ENCODE results near the gene CEP97.
"Not testable (repeated sequence)": the region's sequence is repeated elsewhere in the genome, so short reads cannot be mapped to it uniquely, and the experiment has no call there.

CEP97 gene

DNA sequence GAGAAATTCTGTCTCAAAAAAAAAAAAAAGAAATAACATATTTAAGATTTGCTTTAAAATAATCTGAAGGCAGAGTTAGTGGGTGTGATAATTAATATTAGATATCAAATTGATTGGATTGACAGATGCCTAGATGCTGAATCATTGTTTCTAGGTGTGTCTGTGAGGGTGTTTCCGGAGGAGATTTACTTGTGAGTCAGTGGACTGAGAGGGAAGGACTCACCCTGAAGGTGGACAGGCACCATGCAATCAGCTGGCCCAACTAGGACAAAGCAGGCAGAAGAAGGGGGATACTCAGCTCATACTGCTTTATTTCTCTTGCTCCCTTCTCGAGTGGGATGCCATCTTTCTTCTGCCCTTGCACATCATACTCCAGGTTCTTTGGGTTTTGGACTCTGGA is 21.2 kb upstream of the CEP97 start:
- DNase-seq (ENCODE audit: low spot score), result no peak

DNA sequence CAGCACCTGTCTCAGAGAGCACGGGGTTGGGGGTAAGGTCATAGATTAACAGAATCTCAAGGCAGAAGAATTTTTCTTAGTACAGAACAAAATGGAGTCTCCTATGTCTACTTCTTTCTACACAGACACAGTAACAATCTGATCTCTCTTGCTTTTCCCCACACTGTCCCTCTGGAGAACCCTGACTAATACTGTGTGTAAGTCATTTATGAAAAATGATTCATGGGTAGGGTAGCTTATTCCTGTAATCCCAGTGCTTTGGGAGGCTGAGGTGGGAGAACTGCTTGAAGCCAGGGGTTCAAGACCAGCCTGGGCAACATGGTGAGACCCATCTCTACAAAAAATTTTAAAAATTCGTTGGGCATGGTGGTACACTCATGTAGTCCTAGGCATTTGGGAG is 19.8 kb upstream of the CEP97 start:
- DNase-seq (ENCODE audit: low spot score), result not testable (repeated sequence)

DNA sequence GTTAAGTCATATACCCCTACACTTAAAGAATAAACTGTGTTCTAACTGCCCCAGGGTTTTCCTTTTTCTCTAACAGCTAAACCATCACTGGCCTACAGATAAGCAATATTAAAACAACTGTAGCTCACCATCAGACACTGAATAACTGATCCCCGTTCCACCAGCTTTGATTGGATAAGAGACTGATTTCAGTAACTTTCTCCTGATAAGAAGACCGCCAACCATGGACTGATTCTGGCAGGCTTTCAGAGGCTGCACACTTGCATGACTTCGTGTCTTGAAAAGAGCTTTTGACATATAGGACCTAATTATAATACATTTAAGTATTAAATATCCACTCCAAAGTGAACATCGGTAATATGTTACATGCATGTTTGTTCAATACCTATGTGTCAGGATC is 15.3 kb upstream of the CEP97 start:
- DNase-seq (ENCODE audit: low spot score), result no peak

DNA sequence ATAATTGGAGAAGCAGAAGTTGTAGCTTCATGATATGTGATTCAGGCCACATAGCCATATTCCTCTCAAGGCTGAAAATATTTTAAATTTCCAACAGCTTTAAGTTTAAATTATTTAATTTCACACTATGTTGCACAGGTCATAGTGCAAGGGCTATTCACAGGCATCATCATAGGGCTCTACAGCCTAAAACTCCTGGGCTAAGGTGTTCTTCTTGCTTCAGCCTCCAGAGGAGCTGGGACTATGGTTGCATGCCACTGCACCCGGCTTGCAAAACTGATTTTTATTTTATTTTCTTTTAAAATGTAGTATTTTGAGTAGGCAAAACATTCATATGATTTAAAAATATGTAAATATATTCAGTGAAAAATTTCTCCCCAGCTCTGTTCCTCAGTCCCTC is 6.0 kb upstream of the CEP97 start:
- DNase-seq (ENCODE audit: low spot score), result no peak

DNA sequence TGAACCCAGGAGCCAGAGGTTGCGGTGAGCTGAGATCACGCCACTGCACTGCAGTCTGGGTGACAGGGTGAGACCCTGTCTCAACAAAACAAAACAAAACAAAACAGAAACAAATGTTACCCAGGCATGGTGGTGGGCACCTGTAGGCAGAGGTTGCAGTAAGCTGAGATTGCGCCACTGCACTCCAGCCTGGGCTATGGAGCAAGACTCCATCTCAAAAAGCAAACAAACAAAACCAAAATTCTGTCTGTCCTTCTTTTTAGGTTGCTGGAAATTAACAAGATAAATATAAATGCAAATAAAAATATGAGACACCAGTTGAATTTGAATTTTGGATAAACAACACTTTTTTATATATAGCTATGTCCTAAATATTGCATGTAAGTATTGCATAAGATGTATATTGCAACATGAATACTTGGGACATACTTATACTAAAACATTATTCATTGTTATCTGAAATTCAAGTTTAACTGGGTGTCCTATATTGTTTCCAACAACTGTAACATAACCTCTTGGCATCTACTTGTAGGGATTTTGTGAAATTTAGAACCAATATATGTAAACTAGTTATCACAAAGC is 4.7 kb upstream of the CEP97 start:
- no peak for DNase-seq (ENCODE audit: low spot score)

DNA sequence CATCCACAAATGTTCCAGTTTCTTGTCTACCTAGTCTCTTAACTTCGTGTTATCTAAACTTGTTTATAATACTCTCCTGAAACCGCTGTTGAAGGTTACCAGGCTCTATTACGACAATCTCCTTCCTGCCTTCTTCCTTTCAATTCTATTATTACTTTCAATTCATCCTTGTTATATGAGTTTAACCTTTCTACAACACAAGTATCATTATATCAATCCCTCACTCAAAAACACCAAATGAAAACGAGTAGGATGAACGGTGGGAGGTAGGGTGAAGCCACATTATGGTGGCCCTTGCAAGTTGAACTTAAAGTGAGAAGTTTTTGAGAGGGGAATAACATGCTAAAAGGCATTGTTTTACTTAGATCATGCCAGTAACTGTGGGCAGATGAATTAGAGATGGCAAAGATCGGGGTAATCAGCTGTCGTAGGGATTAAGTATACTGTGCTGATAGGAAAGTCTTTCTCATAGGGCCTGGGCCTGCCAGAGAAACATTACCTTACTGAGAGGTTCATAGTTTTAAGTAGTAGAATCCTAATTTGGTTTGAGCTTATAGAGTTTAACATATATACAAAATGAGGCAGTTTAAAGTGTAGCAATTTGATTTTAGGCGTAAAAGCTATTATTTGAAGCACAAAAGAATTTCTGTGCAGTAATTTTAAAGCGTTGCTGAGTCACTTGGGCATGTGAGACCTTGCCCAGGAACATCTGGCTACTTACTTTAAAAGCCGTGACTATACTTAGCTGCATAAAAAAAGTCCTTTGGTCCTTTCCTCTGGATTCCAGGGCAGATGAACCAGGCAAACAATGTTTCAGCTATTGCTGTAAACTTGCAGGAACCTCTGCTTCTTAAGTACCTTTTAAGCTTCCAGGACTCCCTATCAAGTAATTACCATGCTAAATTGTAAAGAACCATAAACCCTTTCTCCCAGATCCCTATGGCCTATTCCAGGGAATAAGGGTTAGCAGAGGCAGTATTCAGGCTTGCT is 3.3 kb upstream of the CEP97 start:
- peak; percentile 41 for DNase-seq (ENCODE audit: low spot score)

DNA sequence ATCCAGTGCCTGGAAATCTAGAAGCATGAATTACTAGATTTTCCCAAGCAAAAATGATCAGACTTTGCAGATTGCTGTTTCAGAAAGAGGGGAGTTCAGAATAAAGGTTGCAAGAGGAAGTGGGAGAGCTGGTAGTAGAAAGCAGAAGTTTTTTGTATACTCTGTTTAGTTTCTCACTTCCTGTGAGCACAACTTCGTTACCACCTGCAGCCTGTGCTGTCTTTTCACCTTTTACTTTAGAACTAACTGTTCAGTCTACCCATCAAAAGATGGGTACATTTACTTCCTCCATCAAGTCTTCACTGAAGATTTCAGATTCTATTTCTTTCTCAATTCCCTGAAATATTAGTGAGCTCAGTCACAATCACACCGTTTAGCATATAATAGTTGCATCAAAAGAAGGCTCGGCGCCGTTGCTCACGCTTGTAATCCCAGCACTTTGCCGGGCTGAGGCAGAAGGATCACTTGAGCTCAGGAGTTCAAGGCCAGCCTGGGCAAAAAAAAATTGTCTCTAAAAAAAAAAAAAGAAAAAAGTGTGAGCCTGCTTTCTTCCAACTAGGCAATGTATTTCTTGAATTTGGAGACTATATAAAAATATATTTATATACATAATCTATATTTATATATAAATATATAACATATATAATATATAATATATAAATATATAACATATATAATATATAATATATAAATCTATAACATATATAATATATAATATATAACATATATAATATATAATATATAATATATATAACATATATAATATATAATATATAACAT is 1.8 kb upstream of the CEP97 start:
- no peak for DNase-seq (ENCODE audit: low spot score)

DNA sequence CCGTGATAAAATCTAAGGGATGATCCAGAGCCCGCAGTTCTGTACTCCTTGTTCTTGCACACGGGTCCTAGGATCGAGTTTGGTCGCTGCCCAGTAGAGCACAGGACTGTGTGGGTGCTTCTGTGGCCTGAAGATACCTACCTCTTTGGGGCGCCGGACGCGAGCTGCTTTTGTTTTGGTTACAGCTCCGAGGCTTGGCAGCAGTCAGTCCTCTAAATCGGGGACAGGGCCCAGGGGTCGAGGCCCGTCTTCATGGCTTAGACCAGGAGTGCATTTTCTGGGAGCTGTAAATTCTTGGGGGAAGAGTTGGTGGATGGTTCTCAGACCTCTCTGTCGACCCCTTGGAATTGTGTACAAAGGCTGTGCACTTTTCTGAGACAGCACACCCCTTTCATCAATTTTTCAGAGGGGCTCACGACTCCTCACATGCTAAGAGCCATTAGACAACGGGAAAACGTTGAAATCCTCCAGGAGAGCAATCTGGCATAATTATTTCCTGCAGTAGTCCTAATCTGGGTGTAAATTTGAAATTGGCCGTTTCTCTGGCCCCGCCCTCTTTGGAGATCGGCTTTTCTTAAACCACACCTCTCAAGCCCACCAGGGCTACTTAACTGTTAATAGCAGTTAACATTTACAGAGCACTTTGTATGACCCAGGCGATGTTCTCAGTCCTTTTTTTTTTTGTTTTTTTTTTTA is 928 bp downstream of the CEP97 start:
- DNase-seq (ENCODE audit: low spot score), result peak; percentile 41

DNA sequence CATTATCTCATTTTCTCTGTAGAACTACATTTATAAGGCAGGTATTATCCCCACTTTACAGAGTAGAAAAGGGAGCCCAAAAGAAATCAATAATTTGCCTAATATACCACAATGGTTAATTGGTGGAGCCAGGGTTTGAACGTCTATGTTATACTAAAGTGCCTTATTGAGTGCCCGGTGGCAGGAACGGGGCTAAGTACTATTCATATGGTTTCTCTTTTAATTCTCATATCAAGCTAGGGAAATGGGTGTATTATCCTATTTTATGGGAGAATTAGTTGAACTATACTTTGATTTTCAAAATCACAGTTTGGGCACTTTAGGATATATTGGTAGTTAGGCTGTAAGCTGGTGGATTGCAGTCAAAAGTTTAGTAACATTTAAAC is 1.5 kb downstream of the CEP97 start:
- DNase-seq (ENCODE audit: low spot score), result no peak

DNA sequence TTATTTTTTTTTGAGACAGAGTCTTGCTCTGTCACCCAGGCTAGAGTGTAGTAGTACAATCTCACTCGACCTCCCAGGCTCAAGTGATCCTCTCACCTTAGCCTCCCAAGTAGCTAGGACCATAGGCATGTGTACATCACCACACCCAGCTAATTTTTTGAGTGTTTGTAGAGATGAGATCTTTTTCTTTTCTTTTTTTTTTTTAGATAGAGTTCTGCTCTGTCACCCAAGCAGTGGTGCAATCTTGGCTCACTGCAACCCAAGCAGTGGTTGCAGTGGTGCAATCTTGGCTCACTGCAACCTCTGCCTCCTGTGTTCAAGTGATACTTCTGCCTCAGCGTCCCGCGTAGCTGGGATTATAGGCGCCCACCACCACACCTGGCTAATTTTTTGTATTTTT is 5.2 kb downstream of the CEP97 start:
- DNase-seq (ENCODE audit: low spot score), result no peak

DNA sequence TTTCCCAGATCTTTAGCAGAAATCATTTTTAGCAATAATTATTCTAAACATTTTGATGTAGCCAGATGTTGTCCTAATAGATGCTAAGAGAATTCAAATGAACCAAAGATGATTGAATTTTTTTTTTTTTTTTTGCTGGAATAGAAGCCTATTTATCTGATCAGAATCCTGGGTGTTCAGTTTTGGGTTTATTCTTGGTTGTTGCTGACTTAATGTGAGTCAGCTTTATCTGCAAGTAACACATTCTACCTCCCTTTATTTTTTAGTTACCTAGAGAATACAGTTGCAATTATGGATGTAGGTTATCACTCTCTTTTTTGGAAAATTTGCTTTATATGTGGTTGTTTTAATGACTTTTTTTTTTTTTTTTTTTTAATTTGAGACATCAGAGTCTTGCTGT is 6.4 kb downstream of the CEP97 start:
- no peak for DNase-seq (ENCODE audit: low spot score)

DNA sequence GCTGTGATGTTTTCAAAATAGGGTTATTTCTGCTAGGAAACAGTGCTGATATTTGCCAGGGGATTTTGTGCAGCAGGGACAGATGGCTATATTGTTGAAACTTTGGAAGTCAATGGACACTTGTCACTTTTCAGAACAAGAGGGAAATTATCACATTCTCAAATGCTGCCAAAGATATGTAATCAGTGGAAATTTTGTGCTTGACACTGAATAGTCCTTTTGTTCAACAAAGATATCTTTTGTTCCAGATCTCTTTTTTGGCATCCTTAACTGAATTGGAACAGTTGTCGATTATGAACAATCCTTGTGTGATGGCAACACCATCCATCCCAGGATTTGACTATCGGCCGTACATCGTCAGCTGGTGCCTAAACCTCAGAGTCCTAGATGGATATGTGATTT is 7.8 kb downstream of the CEP97 start:
- DNase-seq (ENCODE audit: low spot score), result no peak

DNA sequence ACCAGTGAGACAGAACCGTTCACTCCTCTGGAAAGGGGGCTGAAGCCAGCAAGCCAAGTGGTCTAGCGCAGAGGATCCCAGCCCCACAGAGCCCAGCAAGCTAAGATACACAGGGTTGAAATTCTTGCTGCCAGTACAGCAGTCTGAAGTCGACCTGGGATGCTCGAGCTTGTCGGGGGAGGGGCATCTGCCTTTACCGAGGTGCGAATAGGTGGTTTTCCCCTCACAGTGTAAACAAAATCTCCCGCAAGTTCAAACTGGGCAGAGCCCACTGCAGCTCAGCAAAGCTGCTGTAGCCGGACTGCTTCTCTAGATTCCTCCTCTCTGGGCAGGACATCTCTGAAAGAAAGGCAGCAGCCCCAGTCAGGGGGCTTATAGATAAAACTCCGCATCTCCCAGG is 11.4 kb downstream of the CEP97 start:
- DNase-seq (ENCODE audit: low spot score), result no peak

DNA sequence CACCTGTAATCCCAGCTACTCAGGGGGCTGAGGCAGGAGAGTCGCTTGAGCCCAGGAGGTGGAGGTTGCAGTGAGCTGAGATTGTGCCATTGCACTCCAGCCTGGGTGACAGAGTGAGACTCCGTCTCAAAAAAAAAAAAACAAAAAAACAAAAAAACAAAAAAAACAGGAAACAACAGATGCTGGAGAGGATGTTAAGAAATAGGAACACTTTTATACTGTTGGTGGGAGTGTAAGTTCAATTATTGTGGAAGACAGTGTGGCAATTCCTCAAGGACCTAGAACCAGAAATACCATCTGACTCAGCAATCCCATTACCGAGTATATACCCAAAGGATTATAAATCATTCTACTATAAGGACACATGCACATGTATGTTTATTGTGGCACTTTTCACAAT is 17.5 kb downstream of the CEP97 start:
- not testable (repeated sequence) for DNase-seq (ENCODE audit: low spot score)

DNA sequence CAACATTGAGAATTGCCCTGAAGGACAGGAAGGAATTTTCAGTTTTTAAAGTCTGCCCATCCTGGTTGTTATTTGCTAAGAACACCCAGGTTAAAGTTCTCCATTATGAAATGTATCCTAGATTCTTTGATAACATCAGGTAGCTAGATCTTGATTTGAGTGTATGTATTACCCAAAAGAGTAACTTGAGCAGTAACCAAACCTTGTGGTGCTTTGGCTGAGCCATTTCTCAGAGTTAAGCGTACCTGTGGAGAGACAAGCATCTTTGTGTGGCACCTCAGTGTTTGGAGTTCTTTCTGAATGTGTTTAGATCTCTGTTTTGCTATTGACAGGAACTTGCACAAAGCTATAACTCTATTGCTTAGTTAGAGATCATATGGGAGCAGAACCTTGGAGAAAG is 20.4 kb downstream of the CEP97 start:
- no peak for DNase-seq (ENCODE audit: low spot score)

DNA sequence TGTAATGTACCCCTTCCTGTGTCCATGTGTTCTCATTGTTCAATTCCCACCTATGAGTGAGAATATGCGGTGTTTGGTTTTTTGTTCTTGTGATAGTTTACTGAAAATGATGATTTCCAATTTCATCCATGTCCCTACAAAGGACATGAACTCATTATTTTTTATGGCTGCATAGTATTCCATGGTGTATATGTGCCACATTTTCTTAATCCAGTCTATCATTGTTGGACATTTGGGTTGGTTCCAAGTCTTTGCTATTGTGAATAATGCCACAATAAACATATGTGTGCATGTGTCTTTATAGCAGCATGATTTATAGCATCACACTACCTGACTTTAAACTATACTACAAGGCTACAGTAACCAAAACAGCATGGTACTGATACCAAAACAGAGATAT is 21.5 kb downstream of the CEP97 start:
- DNase-seq (ENCODE audit: low spot score), result not testable (repeated sequence)

DNA sequence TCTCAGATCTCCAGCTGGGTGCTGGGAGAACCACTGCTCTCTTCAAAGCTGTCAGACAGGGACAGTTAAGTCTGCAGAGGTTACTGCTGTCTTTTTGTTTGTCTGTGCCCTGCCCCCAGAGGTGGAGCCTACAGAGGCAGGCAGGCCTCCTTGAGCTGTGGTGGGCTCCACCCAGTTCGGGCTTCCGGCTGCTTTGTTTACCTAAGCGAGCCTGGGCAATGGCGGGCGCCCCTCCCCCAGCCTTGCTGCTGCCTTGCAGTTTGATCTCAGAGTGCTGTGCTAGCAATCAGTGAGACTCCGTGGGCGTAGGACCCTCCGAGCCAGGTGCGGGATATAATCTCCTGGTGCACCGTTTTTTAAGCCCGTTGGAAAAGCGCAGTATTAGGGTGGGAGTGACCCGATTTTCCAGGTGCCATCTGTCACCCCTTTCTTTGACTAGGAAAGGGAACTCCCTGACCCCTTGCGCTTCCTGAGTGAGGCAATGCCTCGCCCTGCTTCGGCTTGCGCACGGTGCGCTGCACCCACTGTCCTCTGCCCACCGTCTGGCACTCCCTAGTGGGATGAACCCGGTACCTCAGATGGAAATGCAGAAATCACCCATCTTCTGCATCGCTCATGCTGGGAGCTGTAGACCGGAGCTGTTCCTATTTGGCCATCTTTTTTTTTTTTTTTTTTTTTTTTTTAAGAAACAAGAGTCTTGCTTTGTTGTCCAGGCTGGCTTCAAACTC is 29.1 kb downstream of the CEP97 start:
- DNase-seq (ENCODE audit: low spot score), result not testable (repeated sequence)

DNA sequence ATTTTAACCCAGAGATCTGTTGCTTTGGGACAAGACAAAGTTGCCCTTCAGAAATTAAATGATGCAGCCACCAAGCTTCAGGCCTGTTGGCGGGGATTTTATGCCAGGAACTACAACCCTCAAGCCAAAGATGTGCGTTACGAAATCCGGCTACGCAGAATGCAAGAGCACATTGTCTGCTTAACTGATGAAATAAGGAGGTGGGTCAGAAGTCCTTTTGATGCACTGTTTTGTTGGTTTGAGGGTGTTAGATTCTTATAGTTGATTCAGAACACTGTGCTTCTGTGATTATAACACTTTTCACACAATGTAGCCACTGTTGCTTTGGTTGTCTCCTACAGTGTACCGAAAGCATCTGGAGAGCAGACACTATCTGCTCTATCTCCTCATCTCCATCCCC is 33.8 kb downstream of the CEP97 start:
- no peak for DNase-seq (ENCODE audit: low spot score)

DNA sequence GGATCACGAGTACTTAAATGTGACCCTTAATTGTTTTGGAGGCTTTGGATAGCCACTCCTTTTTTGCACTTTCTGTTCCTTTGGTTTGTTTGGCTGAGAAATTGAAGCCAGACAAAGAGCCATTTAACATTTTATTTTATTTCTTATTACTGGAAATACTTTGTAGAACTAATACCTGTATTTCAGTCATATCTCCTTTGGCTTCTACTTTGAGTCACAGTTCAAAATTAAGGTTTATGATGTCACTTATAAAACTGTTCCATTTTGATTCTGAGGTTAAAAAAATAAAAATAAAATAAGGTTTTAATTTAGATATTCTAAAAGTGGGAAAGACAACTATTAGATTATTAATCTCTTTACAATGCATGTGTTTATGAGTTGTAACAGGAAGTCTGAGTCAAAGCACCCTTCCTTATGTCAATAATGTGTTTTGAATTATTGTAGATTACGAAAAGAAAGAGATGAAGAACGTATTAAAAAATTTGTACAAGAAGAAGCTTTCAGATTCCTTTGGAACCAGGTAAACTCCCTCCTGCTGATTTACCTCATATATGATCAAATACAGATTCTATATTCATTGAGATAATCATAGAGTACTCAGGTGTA is 37.7 kb downstream of the CEP97 start:
- DNase-seq (ENCODE audit: low spot score), result no peak

DNA sequence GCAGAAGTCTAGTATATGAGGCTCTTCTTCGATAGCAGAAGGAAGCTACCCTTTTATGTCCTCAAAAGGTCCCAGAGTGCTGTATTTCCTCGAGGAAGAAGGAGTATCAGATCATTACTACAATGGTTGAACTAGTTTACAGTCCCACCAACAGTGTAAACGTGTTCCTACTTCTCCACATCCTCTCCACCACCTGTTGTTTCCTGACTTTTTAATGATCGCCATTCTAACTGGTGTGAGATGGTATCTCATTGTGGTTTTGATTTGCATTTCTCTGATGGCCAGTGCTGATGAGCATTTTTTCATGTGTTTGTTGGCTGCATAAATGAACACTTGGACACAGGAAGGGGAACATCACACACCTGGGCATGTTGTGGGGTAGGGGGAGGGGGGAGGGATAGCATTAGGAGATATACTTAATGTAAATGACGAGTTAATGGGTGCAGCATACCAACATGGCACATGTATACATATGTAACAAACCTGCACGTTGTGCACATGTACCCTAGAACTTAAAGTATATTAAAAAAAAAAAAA is 53.4 kb downstream of the CEP97 start:
- not testable (repeated sequence) for DNase-seq (ENCODE audit: low spot score)

Measured in cerebellar cortex (tissue), 1 donor.